HG02970 (cell line): ENCODE measurements around the gene DOHH.

Experiments
- ATAC-seq: cut with Tn5 transposase; IDR thresholded peaks from one replicate; pipeline ENCODE4 v1.9.1; 2021; ENCODE audit warnings: mild to moderate bottlenecking, moderate library complexity, moderate number of reproducible peaks; ENCODE audit not compliant: unreplicated experiment, low FRiP score

The DOHH gene, protein sequence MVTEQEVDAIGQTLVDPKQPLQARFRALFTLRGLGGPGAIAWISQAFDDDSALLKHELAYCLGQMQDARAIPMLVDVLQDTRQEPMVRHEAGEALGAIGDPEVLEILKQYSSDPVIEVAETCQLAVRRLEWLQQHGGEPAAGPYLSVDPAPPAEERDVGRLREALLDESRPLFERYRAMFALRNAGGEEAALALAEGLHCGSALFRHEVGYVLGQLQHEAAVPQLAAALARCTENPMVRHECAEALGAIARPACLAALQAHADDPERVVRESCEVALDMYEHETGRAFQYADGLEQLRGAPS

DNA sequence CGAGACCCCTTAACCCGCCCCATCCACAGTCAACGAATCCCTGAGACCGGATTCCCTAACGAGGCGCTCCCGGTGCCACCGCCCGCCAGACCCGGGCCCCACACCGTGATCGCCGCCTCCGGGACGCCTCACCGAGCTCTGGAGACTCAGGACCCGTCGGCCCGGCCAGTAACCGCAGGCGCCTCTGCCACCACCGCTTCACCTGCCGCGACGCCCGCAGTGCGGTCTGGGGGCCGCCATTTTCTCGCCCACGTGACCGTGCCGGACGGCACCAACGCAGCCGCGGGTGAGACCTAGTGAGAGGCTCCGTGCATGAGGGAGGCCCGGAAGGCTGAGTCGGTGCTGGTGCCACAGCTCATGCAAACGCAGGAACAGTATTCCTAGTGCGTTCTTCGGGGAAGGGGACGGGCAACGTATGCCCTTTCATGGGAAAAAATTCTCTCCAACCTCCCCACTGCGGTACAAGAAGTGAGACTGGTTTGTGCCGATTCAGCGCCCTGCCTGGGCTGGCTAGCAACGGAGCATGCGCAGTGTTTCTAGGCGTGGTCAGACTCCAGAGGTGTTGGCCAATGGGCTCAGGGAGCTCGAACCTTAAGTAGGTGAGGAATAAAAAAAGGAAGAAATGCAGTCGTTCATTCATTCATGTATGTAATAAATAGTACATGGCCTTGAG, at the start of gene DOHH:
Gene DOHH, minus strand, starts transcription at position 246 of the 673 bp plus-strand sequence. CDS start 3,860 bp downstream, outside the sequence.
- ATAC-seq = peak; percentile 81

DNA sequence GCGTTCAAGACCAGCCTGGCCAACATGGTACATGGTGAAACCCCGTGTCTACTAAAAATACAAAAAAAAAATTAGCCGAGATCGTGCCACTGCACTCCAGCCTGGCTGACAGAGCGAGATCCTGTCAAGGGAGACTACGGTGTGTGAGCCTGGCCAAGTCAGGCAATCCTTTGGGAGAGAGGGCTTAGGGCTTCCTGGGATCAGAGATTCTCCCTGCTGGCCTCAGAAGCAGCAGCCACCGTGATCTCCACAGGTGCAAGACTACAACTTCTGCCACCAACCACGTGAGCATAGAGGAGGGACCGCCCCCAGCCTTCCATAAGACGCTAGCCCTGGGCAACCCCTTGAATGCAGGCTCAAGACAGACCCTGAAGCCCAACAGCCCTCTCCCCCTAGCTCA, 49.3 kb upstream of the DOHH start:
- ATAC-seq = no peak

DNA sequence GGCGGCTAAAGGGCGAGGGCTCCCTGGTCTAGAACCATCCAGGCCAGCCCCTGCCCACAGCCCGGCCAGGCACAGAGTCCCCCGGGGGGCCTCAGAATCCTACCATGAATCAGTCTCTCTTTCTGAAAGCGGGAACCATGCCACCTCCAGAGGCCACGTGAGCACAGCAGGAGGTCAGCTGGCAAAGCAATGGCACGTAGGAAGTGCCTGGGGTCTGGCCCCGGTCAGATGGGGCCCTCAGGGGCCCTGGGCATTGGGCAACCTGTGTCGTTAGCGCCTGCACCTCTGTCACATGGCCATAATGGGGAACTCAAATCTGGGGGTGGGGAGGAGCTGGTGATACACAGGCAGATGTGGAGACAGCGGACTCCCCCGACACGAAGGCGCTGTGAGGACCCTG, 48.1 kb upstream of the DOHH start:
- no peak for ATAC-seq

DNA sequence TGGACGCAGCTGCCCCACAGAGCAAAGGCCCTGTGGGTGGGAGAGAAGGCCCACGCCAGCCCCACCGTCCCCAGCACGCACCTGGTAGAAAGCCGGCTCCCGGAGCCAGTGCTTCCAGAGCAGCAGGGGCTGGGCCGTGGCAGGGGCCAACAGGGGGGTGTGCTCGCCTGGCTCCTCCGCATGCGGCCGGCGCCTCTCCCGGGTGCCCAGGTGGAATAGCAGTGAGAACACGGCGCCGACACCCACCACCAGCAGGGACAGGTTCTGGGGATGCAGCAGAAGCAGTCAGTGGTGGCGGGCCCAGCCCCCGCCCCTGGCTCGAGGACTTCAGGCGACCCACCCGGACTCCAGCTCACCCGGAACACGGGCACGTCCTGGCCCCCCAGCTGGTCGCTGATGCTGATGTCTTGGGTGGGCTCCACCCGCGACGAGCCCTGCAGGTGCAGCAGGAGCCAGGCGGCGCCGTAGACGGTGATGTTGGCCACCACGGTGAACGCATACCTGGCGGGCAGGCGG, 47.4 kb upstream of the DOHH start:
- no peak for ATAC-seq

DNA sequence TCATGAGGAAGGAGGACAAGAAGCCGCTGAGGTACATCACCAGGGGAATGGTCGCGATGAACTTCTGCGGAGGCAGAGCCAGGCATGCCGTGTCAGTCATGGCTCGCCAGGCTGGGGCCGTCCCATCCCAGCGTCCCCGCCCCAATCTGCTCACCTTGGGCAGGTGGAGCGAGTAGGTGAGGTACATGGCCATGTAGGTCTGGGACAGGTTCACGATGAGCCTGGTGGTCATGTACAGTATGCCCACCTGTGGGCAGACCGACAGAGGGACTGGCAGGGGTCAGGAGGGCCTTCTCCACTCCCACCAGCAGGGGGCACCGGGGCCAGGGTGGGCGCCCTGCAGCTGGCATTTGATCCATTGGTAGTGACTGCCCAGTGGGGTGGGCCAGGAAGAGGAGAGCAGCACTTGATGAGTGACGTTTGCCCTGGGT, 46.8 kb upstream of the DOHH start:
- no peak for ATAC-seq

DNA sequence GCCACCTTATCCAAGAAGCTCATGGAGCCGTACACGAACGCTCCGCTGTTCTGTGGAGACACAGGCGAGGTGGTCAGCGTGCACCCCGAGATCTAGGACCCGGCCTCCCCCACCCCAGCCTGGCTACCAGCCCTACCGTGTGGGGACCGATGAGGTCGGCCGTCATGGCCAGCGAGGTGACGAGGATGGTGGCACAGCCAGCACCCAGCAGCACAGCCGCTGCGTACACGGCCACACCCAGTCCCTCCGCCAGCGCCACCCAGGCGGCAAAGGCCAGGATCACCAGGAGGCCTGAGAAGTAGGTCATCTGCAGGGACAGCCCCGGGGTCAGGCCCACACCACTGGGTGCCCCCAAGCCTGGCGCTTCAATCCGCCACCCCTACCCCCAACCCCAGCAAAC, 45.6 kb upstream of the DOHH start:
- no peak for ATAC-seq

DNA sequence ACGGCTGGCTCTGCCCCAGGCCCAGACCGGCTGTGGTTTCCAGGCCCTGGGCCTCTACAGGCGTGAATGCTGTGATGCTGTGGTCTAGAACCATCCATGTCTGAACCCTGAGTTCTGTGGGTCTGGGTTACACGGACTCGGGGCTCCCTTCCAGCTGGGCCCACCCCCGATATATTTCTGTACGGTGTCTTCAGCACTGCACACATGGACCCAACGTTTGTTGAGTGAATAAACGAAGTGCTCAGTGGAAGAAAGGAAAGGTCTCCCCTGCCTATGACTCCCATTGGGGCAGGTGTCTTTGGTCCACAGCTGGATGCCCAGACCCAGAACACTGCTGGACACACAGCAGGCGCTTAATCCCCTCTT, 45.2 kb upstream of the DOHH start:
- ATAC-seq = no peak

DNA sequence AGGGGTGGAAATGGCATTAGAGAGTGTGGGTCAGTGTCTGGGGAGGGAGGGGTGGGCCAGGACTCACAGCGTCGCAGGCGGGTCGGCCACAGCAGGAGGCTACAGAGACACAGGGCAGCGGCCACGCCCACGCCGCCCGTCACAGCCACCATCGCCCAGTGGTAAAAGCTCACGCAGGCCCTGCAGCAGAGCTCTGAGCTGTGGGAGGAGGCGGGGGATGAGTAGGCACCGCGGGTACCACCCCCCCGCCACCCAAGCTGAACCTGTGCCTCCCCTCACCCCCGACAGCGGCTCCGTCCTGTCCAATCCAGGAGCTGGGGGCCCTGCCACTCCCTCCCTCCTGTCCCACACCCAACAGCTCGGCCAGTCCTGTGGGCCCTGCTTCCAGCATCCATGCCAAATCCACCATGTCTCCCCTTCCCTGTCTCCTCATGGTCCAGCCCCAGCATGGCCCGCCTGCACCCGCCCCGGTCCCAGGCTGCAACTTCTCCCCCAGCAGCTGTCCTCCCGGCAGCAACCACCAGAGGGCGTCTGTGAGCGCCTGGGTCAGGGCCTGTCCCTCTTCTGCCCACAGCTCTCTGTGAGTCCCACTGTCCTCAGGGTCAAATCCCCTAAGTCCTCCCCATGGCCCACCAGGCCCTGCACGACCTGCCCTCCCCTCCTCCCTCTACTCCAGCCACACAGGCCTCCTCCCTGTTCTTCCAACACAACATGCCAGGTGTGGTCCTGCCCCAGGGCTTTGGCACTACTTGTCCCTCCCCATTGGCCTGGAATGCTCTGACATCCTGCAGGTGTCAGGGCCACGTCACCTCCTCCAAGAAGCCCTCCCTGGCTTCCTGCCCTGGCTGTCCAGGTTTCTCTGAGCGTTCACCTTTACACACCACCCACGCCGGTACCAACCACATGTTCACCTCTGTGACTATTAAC, 44.5 kb upstream of the DOHH start:
- ATAC-seq = no peak

DNA sequence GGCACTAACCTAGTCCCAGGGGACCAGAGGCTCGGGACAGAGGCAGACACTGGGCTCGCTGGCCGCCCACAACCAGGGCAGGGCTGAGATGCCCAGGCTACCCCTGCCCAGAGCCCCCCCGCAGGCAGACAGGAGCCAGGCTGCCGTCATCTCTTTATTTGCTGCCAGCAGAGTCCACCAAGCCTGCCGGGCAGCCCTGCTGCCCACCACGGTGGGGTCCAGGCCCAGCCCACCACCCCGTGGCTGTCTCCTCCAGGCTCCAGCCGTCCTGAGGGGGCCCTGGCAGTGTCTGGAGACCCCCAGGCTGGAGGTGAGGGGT, 43.5 kb upstream of the DOHH start:
- no peak for ATAC-seq

DNA sequence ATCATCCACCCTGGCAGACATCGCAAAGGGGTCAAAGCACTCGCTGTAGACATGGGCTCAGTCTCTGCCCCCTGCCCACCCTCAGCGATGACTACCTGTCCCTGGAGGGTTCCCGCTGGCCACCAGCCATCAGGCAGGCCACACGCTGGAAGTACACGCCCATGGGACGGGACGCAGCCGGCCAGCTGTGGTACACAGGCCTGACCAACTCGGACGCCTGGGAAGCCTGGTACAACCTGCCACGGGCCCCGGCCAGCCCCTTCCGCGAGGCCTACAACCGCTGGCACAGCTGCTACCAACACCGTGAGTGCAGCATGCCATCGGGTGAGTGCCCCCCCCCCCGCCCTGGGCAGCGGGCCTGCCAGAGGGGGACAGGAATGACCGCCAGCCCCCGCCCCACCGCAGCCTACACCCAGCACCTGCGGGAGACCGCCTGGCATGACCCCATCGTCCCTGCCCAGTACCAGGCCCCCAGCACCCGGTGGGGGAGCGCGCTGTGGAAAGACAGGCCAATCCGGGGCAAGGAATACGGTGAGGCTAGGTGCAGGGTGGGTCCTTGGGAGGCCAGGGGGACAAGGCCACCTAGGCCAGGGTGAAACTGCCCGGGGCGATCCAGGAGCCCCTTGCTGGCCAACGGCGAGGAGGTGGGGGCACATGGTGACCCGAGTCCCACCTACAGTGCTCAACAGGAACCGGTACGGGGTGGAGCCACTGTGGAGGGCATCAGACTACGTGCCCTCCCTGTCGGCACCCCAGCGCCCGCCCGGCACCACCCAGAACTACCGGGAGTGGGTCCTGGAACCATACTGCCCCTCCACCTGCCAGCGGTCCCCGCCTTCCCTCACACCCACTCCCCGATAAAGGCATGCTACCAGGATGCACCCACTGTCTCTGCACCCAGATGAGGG, 42.9 kb upstream of the DOHH start:
- no peak for ATAC-seq

DNA sequence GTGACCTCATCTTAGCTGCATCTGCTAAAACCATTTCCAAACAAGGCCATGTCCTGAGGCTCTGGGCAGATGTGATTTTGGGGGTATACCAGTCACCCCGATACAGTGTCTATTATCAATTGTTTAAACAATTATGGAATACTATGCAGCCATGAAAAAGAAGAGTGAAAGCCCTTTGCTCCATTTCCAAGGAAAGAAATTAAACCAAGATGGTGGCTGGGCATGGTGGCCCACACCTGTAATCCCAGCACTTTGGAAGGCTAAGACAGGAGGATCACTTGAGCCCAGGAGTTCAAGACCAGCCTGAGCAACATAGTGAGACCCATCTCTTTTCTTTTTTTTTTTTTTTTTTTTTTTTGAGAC, 39.3 kb upstream of the DOHH start:
- no peak for ATAC-seq

DNA sequence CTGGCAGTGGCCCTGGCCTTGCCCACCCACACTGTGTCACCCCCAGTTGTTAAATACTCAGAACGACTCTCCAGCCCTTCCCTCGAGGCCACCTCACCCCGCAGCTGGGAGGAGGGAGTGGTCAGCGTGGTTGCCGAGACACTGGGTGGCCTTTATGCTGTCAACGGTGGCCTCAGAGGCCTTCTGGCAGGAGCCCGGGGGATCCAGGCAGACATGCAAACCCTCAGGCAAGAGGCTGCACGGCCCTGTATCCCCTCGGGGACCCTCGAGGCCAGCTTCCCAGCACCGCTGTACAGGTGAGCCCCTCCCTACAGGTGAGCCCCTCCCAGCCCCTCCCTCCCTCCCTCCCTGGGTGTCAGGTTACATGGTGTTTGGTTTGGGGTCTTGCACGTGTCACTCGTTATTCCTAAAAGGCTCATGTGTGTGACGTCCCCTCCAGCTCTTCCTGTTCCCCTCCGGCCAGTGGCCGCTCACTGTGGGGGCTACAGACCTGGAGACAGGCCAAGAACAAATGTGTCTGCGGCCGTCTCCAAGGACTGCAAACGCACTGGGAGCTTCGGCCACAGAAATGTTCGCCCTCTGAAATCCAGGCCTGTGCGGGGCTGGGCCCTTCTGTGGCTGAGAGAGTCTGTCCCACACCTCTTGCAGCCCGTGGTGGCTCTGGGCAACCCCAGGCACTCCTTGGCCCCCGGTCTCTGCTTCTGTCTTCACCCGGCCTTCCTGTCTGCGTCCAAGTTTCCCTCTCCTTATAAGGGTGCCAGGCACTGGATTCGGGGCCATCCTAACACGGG, 38.7 kb upstream of the DOHH start, which contains the start of gene TEKTIP1:
Gene TEKTIP1, plus strand, starts transcription at position 210 of the 791 bp plus-strand sequence. Its CDS starts 4 bp downstream, at position 214.
- no peak for ATAC-seq

DNA sequence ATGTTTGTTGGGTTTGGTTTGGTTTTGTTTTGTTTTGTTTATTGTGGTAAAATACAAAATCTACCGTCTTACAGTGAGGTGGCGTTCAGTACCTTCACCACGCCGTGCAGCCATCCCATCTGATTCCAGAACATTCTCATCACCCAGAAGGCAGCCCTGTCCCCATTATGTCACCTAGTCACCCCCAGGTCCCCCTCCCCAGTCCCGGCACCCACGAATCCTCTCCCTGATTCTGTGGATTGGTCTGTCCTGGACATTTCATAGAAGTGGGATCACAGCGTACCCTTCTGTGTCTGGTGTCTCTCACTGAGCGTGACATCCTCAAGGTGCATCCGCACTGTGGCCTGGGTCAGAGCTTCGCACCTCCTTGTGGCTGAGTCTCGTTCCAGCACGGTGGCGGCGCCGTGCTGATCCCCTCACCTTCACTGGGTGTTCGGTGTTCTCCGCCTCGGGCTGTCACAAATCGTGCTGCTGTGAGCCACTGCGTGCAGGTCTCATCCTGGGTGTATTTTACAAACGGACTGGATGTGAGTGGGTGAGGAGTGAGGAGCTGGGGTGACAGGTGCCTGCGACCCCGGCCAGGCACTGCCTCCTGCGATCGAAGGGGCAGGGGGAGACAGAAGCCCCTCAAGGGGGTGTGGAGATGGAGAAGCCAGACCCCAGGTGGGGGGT, 37.9 kb upstream of the DOHH start:
- ATAC-seq = no peak

DNA sequence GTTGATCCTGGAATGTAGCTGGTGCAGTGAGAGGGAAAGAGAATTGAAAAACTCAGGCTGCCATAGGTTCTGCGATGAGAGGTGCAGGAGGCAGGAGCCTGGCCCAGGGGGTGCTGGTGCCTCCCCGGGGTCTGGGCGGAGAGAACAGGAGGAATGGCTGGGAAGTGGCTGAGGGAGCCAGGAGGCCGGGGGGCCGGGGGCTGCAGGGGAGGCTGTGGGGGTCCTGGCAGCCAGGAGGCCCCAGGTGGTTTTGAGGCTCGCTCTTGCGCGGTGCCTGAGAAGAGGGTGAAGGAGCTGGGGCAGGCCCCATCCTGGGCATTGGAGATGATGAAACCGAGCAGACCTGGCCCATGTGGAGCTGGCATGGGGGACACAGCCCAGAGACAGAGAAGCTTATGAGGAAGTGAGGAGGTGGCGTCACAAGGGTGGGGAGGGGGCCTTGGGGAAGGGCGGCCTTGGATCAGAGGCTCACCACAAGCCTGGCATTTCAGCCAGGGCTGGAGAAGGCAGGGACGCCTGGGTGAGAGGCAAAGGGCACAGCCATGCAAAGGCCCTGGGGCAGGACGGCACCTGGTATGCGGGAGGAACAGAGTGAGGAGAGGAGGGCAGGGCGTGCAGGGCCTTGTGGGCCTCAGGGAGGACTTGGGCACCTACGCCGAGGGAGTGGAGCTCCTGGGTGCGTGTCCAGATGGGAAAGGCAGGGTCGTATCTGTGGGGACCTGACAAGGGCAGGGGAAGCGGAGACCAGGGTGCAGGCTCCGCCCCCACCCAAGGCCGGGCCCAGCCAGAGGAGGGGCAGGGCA, 37.2 kb upstream of the DOHH start:
- no peak for ATAC-seq

DNA sequence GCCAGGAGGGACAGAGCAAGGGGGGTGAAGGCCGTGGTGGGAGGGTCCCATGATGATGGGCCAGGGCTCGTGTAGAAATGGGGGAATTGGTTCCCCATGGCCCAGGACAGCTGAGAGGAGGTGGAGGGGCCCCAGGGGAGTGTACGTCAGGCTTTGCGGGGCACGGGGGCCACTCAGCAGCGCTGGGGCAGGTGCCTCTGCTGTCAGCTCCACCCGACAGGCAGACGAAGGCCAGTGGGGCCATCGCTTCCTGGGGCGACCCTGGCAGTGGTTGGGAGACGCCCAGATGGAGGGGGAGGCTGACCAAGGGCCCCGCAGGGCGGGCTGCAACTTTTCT, 36.6 kb upstream of the DOHH start:
- ATAC-seq = no peak

DNA sequence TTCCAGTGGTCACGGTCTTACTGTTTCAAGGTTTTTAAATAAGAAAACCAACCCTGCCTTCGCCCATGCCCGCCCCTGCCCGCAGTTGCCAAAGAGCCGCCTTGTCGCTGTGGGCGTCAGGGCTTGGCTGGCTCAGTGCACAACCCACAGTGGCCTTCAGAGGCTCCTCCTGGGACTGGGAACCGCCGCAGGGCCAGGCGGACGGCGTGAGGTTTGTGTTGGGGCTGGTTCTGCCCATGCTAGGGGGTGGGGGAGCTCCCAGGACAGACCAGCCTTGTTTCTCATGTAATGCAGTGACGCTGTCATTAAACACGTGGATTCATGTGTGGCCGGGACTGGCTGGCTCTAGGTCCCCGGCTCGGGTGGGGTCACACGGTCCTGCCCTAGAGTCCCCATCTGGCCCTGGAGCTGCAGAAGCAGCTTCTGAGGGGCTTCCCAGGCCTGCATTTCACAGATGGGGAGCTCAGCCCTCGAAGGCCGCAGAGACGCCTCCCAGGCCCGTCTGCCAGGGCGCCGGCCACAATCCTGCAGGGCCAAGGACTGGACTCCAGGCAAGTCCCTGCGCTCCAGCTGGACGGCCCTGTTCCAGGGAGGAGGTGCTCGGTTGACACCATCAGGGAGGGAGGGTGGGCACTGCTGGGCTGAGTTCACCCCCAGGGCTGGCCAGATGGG, 36.1 kb upstream of the DOHH start:
- no peak for ATAC-seq

DNA sequence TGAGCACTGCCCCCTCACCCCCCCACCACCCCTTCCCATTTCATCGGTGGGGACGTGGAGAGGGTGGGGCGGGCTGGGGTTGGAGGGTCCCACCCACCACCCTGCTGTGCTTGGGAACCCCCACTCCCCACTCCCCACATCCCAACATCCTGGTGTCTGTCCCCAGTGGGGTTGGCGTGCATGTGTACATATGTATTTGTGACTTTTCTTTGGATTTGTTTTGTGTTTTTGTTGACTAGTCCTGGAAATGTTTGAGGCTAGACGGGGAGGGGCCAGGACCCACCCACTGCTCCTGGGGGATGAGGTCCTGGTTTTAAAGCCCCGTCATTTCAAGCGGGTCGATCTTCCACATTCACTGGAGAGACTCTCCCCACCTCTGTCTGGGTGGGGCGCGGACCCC, 35.5 kb upstream of the DOHH start:
- no peak for ATAC-seq

DNA sequence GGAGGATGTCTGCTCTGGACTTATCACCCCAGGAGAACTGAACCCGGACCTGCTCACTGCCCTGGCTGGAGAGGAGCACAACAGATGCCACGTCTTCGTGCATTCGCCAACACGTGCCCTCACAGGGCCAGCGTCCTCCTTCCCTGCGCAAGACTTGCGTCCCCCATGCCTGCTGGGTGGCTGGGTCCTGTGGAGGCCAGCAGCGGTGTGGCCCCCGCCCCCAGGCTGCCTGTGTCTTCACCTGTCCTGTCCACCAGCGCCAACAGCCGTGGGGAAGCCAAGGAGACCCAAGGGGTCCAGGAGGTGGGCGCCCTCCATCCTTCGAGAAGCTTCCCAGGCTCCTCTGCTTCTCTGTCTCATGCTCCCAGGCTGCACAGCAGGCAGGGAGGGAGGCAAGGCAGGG, 35.1 kb upstream of the DOHH start:
- ATAC-seq = no peak
